GM06990 (cell line): ENCODE data around the gene PARN.
"Not testable (repeated sequence)": the region's sequence is repeated elsewhere in the genome, so short reads cannot be mapped to it uniquely, and the experiment has no call there.

Experiments
- DNase-seq: peaks from one replicate; pipeline ENCODE4 v3.0.0-alpha.2; 2011; ENCODE audit not compliant: insufficient read length; ENCODE audit errors: extremely low read depth
- H3K27me3 ChIP-seq: replicated peaks from 2 replicates; pipeline ENCODE4 v1.6.0; 2011; ENCODE audit warnings: low read length; ENCODE audit not compliant: control insufficient read depth, insufficient read depth
- H3K36me3 ChIP-seq: 2 replicates; pipeline ENCODE4 v1.5.1; 2011; ENCODE audit warnings: low read length; ENCODE audit not compliant: control insufficient read depth, insufficient read depth
- H3K4me3 ChIP-seq: replicated peaks from 2 replicates; pipeline ENCODE4 v1.5.1; 2011; ENCODE audit warnings: low read depth, mild to moderate bottlenecking, control low read depth, low read length
- TF ChIP-seq, protein P1 (sequence below): IDR thresholded peaks from 2 replicates; pipeline ENCODE4 v1.5.1; 2011; ENCODE audit warnings: low read length, control low read depth, mild to moderate bottlenecking, inconsistent platforms; ENCODE audit not compliant: insufficient read depth, poor library complexity, severe bottlenecking

PARN gene

DNA sequence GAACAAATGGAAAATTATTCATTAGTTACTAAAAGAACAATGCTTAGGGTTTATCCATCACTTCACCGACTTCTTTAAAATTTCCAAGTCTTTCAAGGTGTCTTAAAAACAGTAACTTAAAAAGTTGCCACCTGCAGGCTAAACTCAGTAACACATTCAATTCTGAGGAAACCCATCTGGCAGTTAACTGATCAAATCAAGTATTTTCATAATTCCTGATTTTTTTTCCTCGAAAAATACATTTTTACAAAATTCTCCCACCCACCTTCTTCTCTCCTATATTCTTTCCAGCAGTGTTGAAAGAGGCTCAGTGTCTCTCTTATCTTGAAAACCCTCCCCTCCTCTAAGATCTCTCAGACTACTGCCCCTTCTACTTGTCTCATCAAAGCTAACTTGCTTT is 29.9 kb downstream of the PARN start:
- Histone ChIP-seq H3K27me3 (no peaks in the 10 kb centered on the region), H3K4me3 (no peak overlapping the region), H3K36me3 (peaks cover 17% of the 10 kb centered on the region)
- TF ChIP-seq, protein P1, sequence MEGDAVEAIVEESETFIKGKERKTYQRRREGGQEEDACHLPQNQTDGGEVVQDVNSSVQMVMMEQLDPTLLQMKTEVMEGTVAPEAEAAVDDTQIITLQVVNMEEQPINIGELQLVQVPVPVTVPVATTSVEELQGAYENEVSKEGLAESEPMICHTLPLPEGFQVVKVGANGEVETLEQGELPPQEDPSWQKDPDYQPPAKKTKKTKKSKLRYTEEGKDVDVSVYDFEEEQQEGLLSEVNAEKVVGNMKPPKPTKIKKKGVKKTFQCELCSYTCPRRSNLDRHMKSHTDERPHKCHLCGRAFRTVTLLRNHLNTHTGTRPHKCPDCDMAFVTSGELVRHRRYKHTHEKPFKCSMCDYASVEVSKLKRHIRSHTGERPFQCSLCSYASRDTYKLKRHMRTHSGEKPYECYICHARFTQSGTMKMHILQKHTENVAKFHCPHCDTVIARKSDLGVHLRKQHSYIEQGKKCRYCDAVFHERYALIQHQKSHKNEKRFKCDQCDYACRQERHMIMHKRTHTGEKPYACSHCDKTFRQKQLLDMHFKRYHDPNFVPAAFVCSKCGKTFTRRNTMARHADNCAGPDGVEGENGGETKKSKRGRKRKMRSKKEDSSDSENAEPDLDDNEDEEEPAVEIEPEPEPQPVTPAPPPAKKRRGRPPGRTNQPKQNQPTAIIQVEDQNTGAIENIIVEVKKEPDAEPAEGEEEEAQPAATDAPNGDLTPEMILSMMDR, result peak; percentile 38
- no peak for DNase-seq

DNA sequence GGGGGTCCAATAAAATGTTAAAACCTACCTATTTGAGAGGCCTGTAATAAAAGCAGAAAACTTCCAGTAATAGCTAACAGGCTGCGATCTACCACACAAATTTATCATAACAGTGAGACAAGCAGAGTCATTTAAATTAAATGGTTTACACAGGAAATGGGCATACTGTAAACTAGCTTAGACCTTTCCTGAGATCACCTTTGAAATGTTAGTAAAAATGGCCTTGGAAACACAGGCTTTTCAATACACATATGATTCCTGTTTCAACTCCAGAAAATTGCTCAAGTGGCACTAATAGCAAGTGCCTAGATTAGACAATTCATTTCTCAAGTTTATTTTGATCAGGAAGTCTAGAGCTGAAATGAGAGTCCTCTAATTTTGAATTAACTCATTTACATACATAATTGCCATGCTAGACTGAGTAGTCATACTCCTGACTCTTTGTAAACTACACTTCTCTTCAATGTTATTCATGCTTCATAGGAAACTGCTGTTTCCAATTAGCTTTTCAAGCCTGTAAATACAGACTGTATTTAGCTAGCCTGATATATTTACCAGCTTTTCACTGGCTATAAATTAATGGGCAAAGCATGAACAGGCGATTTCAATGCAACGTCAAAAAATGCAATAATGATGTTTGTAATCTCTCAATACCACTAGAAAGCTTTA is 43.3 kb downstream of the PARN start:
- Histone ChIP-seq H3K36me3 (peaks cover 11% of the 10 kb centered on the region), H3K27me3 (no peaks in the 10 kb centered on the region), H3K4me3 (no peak overlapping the region)
- DNase-seq, result no peak
- TF ChIP-seq, protein P1, result no peak

DNA sequence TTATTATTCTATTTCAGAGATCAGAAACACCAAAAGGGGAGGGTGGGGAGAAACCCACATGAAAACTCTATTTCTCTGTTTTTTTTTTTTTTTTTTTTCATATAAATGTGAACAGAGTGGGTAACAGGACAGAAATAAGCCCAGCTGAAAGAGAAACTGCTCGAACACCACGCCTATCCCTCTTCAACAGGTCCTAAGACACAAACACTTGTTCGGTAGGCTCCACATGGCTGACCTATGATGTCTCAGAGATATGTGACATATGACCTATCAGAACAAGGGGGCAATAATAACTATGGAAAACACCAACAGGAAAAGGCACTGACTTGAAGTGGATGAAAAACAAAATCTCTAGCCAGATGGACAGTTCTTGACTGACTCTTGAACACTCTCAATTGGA is 44.8 kb downstream of the PARN start:
- H3K27me3 ChIP-seq, result no peaks in the 10 kb centered on the region
- TF ChIP-seq, protein P1, result no peak
- no peak overlapping the region for H3K4me3 ChIP-seq
- H3K36me3 ChIP-seq, result peaks cover 12% of the 10 kb centered on the region
- DNase-seq, result no peak

DNA sequence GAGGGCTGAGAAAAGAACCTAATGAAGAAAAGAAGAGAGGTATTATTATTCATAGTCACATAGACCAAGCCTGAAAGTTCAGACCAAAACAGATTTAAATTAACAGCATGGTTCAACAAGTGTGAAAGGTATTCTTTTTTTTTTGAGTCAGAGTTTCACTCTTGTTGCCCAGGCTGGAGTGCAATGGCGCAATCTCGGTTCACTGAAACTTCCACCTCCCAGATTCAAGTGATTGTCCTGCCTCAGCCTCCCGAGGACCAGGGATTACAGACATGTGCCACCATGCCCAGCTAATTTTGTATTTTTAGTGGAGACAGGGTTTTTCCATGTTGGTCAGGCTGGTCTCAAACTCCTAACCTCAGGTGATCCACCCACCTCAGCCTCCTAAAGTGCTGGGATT is 49.1 kb downstream of the PARN start:
- not testable (repeated sequence) for DNase-seq, H3K4me3 ChIP-seq, H3K27me3 ChIP-seq
- peaks cover 13% of the 10 kb centered on the region for H3K36me3 ChIP-seq

DNA sequence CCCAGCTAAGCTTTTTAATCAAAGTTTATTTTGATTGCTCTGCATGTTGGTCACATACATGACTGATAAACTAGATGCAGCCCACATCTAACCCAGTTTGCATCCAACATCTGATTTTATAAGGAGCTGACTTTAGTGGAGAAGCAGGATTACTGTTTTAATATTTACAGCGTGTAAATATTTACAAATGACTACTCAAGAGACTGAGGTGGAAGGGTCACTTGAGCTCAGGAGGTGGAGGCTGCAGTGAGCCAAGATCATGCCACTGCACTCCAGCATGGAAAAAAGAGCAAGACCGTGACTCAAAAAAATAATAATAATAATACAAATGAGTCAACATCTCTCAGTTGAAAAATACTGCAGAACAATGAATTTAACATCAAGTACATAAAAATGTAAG is 50.8 kb downstream of the PARN start:
- Histone ChIP-seq H3K27me3 (no peaks in the 10 kb centered on the region), H3K4me3 (no peak overlapping the region), H3K36me3 (peaks cover 20% of the 10 kb centered on the region)
- DNase-seq, result no peak
- TF ChIP-seq, protein P1, result no peak

DNA sequence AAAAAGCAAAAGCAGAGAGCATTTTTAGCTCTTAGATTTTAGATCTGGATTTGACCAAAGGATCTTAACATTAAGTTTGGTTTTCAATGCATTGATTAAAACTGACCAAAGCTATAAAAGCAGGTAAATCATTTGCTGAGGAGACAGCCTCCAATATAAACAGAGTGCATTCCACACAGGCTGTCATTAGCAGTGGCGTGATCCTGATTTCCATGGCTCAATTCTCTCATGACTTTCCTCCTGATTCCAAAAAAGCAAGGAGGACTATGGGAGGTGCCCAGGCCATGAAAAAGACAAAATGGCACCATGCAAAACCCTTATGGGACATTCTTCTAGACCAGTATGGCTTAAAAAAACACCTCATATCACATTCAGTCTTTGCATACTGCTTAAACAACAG is 53.5 kb downstream of the PARN start:
- Histone ChIP-seq H3K27me3 (no peaks in the 10 kb centered on the region), H3K36me3 (peaks cover 15% of the 10 kb centered on the region), H3K4me3 (no peak overlapping the region)
- DNase-seq, result no peak
- TF ChIP-seq, protein P1, result no peak
